Astrocyte (in vitro differentiated cells and primary cell): ENCODE results near the gene TNNI3.
"Not testable (repeated sequence)": the region's sequence is repeated elsewhere in the genome, so short reads cannot be mapped to it uniquely, and the experiment has no call there.

Experiments used
- EZH2 ChIP-seq: IDR thresholded peaks from 2 replicates; pipeline ENCODE4 v1.6.1; 2012; ENCODE audit warnings: mild to moderate bottlenecking, low read length, inconsistent platforms; ENCODE audit not compliant: insufficient read depth
- TF ChIP-seq, protein P1 (sequence below): IDR thresholded peaks from 2 replicates; pipeline ENCODE4 v1.5.1; 2011; ENCODE audit warnings: low read depth, mild to moderate bottlenecking, inconsistent platforms, low read length, moderate library complexity; ENCODE audit not compliant: insufficient read depth

DNA sequence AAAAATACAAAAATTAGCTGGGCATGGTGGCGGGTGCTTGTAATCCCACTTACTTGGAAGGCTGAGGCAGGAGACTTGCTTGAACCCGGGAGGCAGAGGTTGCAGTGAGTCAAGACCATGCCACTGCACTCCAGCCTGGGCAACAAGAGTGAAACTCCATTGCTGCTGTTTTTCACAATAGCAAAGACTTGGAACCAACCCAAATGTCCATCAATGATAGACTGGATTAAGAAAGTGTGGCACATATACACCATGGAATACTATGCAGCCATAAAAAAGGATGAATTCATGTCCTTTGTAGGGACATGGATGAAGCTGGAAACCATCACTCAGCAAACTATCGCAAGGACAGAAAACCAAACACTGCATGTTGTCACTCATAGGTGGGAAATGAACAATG is 50.3 kb downstream of the TNNI3 start:
- TF ChIP-seq, protein P1, sequence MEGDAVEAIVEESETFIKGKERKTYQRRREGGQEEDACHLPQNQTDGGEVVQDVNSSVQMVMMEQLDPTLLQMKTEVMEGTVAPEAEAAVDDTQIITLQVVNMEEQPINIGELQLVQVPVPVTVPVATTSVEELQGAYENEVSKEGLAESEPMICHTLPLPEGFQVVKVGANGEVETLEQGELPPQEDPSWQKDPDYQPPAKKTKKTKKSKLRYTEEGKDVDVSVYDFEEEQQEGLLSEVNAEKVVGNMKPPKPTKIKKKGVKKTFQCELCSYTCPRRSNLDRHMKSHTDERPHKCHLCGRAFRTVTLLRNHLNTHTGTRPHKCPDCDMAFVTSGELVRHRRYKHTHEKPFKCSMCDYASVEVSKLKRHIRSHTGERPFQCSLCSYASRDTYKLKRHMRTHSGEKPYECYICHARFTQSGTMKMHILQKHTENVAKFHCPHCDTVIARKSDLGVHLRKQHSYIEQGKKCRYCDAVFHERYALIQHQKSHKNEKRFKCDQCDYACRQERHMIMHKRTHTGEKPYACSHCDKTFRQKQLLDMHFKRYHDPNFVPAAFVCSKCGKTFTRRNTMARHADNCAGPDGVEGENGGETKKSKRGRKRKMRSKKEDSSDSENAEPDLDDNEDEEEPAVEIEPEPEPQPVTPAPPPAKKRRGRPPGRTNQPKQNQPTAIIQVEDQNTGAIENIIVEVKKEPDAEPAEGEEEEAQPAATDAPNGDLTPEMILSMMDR: not testable (repeated sequence)
- TF ChIP-seq EZH2: not testable (repeated sequence)
